GM12878 (cell line): ENCODE measurements around the gene SSR2. TPM values are rescaled to one million over a fixed set of nuclear protein-coding genes. Genes with fewer than 3 reads are reported as not detected.

Experiments used
- BRCA1 ChIP-seq: IDR thresholded peaks from 2 replicates; pipeline ENCODE4 v1.6.1; 2011; ENCODE audit warnings: low read depth, low read length, improper control_type of control experiment
- EED ChIP-seq: sonication (generic); IDR thresholded peaks from 2 replicates; pipeline ENCODE4 v1.6.1; 2016; ENCODE audit warnings: antibody characterized with exemption, low read depth
- EGR1 ChIP-seq, 2 experiments: IDR thresholded peaks; 1 replicate in 1 of 2; 2 replicates in 1 of 2; pipeline ENCODE4 v1.6.1; 2011 to 2012; ENCODE audit warnings: low read depth in 2 of 2, low read length in 2 of 2, borderline replicate concordance in 1 of 2, mild to moderate bottlenecking in 1 of 2, moderate library complexity in 1 of 2
- ESRRA ChIP-seq: IDR thresholded peaks from 2 replicates; pipeline ENCODE4 v1.6.1; 2012; ENCODE audit warnings: mild to moderate bottlenecking, low read length, improper control_type of control experiment
- HDAC2 ChIP-seq: fragments of 200-600 bp; sonication (generic); IDR thresholded peaks from 2 replicates; pipeline ENCODE4 v1.6.1; 2017
- KAT2A ChIP-seq: conservative IDR thresholded peaks from 2 replicates; pipeline ENCODE4 v1.6.1; 2011; ENCODE audit warnings: low read depth, low read length; ENCODE audit not compliant: control insufficient read depth
- MEF2B ChIP-seq: fragments of 450-650 bp; IDR thresholded peaks from 2 replicates; pipeline ENCODE4 v1.6.1; 2018; ENCODE audit warnings: mild to moderate bottlenecking, moderate library complexity; ENCODE audit not compliant: partially characterized antibody, poor library complexity, severe bottlenecking
- MTA3 ChIP-seq: IDR thresholded peaks from 2 replicates; pipeline ENCODE4 v1.6.1; 2012; ENCODE audit warnings: low read length, inconsistent platforms, borderline replicate concordance
- MYC ChIP-seq: IDR thresholded peaks from 2 replicates; pipeline ENCODE4 v1.6.1; 2011; ENCODE audit warnings: mild to moderate bottlenecking, low read length, moderate library complexity, inconsistent platforms; ENCODE audit not compliant: insufficient read depth, insufficient replicate concordance, insufficient read length, severe bottlenecking
- NFYB ChIP-seq: IDR thresholded peaks from 2 replicates; pipeline ENCODE4 v1.6.1; 2011; ENCODE audit warnings: low read depth, mild to moderate bottlenecking, low read length, improper control_type of control experiment, moderate library complexity; ENCODE audit not compliant: insufficient read depth
- PAX5 ChIP-seq: IDR thresholded peaks from 2 replicates; pipeline ENCODE4 v1.6.1; 2011; ENCODE audit warnings: low read depth, low read length, borderline replicate concordance
- POLR2A ChIP-seq: IDR thresholded peaks from 2 replicates; pipeline ENCODE4 v1.6.1; 2011; ENCODE audit warnings: low read depth, mild to moderate bottlenecking, low read length
- POLR2AphosphoS2 ChIP-seq: IDR thresholded peaks from 2 replicates; pipeline ENCODE4 v1.6.1; 2011; ENCODE audit warnings: low read depth, mild to moderate bottlenecking, low read length, improper control_type of control experiment, moderate library complexity
- RBBP5 ChIP-seq: fragments of 200-600 bp; sonication (generic); conservative IDR thresholded peaks from 2 replicates; pipeline ENCODE4 v1.6.1; 2016
- RCOR1 ChIP-seq: conservative IDR thresholded peaks from 2 replicates; pipeline ENCODE4 v1.6.1; 2012; ENCODE audit warnings: low read depth, low read length, improper control_type of control experiment
- SIX5 ChIP-seq: IDR thresholded peaks from 2 replicates; pipeline ENCODE4 v1.6.1; 2011; ENCODE audit warnings: mild to moderate bottlenecking, low read depth, low read length, moderate library complexity; ENCODE audit not compliant: severe bottlenecking
- SMAD1 ChIP-seq: fragments of 450-650 bp; IDR thresholded peaks from 2 replicates; pipeline ENCODE4 v1.6.1; 2018; ENCODE audit warnings: mild to moderate bottlenecking, low read depth; ENCODE audit not compliant: partially characterized antibody
- SMAD5 ChIP-seq: IDR thresholded peaks from 2 replicates; pipeline ENCODE4 v1.6.1; 2016; ENCODE audit warnings: antibody characterized with exemption, low read depth
- SRF ChIP-seq, 2 experiments: IDR thresholded peaks; 2 replicates each; pipeline ENCODE4 v1.6.1; 2011; ENCODE audit warnings: low read depth in 2 of 2, low read length in 2 of 2, mild to moderate bottlenecking in 1 of 2, moderate library complexity in 1 of 2
- STAT3 ChIP-seq: IDR thresholded peaks from 2 replicates; pipeline ENCODE4 v1.6.1; 2011; ENCODE audit warnings: low read depth, low read length, improper control_type of control experiment
- TCF3 ChIP-seq: IDR thresholded peaks from 2 replicates; pipeline ENCODE4 v1.6.1; 2012; ENCODE audit warnings: low read depth, mild to moderate bottlenecking, low read length, borderline replicate concordance; ENCODE audit not compliant: insufficient read depth
- WRNIP1 ChIP-seq: IDR thresholded peaks from 2 replicates; pipeline ENCODE4 v1.6.1; 2011; ENCODE audit warnings: low read depth, low read length, improper control_type of control experiment, borderline replicate concordance
- ZBED1 ChIP-seq: IDR thresholded peaks from 2 replicates; pipeline ENCODE4 v1.6.1; 2016; ENCODE audit warnings: borderline replicate concordance
- ZZZ3 ChIP-seq: IDR thresholded peaks from 2 replicates; pipeline ENCODE4 v1.6.1; 2011; ENCODE audit warnings: low read depth; ENCODE audit not compliant: control insufficient read depth, insufficient read length
- polyA plus RNA-seq, 11 experiments: library from polyadenylated mRNA; depleted of rRNA in 4 of 11; unstranded in 6 of 11; stranded (reverse) in 5 of 11; fragments of >200 nt; fragmentation: Nextera tagmentation in 4 of 11; fragmentation: Illumina TruSeq in 1 of 11; extraction: Ambion mirVana in 4 of 11; extraction: Trizol in 1 of 11; gene quantifications; 1 replicate in 1 of 11; 2 replicates in 10 of 11; pipeline versions ENCODE4 v1.2.1 to v1.2.3, GENCODE V29; 2011 to 2016; ENCODE audit warnings: inconsistent platforms in 2 of 11, missing spikeins in 2 of 11, low read depth in 1 of 11
- total RNA-seq, 4 experiments: library from RNA; depleted of rRNA in 3 of 4; stranded (reverse); fragments of >200 nt in 3 of 4; fragmentation: Illumina TruSeq in 1 of 4; extraction: Trizol in 1 of 4; gene quantifications; 2 replicates each; pipeline versions ENCODE4 v1.2.1 to v1.2.3, GENCODE V29; 2013 to 2021
- TF ChIP-seq, protein P1 (sequence below): fragments of 450-650 bp; IDR thresholded peaks from 2 replicates; pipeline ENCODE4 v1.6.1; 2017; ENCODE audit warnings: low read depth, mild to moderate bottlenecking, moderate library complexity
- TF ChIP-seq, protein P2 (sequence below): fragments of 450-650 bp; IDR thresholded peaks from 2 replicates; pipeline ENCODE4 v1.6.1; 2017; ENCODE audit warnings: mild to moderate bottlenecking
- TF ChIP-seq, protein P3 (sequence below): IDR thresholded peaks from 2 replicates; pipeline ENCODE4 v1.6.1; 2012; ENCODE audit warnings: low read length, inconsistent platforms

SSR2 gene
- total and polyA plus RNA-seq, 10 of the 15 experiments (the other 5 are each of a cell fraction or from before 2014, with no cell fraction given) = 207 to 553 (median 315) TPM

DNA sequence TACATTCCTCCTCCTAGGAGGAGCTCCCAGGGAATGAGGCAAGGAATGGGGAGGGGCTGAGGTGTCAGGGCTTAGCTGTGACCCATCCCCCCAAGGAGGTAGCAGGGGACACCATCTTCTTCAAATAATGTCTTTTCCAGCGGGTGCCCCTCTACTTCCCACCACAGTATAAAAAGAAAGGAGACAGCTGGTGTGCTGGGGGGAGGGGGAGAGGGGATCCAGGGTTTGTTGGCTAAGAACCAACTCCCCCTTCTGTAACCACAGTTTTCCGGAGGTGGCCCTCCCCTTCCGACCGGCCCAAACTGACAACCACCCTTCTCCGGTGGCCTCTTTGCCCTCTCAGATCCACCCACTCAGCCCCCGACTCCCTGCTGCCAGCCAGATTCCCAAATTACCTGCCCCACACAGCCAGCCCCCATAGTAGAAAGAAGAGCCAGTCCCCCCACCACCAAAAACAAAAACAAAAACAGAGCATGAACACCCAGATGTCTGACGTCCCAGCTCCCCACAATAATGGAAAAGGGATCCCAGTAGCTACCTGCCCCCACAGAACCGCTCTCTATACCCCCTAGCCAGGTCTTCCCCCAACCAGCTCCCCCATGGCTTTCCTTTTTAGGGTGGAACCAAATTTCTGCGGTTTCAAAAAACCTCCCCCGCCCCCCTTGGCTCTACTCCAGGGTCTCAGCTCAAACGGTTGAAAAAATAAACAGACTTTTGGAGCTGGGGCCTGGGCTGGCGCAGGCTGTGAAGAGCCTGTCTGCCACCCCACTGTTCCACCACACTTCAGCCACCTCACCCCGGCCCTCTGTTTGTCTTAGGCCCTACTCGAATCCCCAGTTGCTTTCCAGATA, 44.5 kb downstream of the SSR2 start (continued):
- TF ChIP-seq MYC (no peak), MEF2B (no peak), WRNIP1 (no peak), POLR2AphosphoS2 (no peak), SMAD1 (no peak), STAT3 (no peak), SRF (IDR thresholded peaks at IDR 0.05; ENCODE audit: low read depth in 2 of 2, low read length in 2 of 2) (peak; percentile 34 to 73; a peak in 3 of 4 replicates), TCF3 (0 out of 2 replicates have a peak, but pooled peaks have one; percentile 17), SMAD5 (no peak), BRCA1 (no peak), RBBP5 (no peak), EGR1 (IDR thresholded peaks at IDR 0.05; ENCODE audit: borderline replicate concordance in 1 of 2, low read depth in 2 of 2, low read length in 2 of 2) (no peak; a peak in 1 of 3 replicates), HDAC2 (no peak), ESRRA (no peak), EED (peak; percentile 62; the same call in 1 of the 2 replicates), PAX5 (0 out of 2 replicates have a peak, but pooled peaks have one; percentile 22), SIX5 (no peak), MTA3 (no peak), KAT2A (no peak), POLR2A (peak; percentile 53; the same call in 1 of the 2 replicates), NFYB (no peak), RCOR1 (no peak), ZZZ3 (no peak), ZBED1 (0 out of 2 replicates have a peak, but pooled peaks have one; percentile 22)
- TF ChIP-seq, protein P1, sequence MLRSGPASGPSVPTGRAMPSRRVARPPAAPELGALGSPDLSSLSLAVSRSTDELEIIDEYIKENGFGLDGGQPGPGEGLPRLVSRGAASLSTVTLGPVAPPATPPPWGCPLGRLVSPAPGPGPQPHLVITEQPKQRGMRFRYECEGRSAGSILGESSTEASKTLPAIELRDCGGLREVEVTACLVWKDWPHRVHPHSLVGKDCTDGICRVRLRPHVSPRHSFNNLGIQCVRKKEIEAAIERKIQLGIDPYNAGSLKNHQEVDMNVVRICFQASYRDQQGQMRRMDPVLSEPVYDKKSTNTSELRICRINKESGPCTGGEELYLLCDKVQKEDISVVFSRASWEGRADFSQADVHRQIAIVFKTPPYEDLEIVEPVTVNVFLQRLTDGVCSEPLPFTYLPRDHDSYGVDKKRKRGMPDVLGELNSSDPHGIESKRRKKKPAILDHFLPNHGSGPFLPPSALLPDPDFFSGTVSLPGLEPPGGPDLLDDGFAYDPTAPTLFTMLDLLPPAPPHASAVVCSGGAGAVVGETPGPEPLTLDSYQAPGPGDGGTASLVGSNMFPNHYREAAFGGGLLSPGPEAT = no peak; the same call in 1 of the 2 replicates
- TF ChIP-seq, protein P2, sequence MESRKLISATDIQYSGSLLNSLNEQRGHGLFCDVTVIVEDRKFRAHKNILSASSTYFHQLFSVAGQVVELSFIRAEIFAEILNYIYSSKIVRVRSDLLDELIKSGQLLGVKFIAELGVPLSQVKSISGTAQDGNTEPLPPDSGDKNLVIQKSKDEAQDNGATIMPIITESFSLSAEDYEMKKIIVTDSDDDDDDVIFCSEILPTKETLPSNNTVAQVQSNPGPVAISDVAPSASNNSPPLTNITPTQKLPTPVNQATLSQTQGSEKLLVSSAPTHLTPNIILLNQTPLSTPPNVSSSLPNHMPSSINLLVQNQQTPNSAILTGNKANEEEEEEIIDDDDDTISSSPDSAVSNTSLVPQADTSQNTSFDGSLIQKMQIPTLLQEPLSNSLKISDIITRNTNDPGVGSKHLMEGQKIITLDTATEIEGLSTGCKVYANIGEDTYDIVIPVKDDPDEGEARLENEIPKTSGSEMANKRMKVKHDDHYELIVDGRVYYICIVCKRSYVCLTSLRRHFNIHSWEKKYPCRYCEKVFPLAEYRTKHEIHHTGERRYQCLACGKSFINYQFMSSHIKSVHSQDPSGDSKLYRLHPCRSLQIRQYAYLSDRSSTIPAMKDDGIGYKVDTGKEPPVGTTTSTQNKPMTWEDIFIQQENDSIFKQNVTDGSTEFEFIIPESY = no peak
- TF ChIP-seq, protein P3, sequence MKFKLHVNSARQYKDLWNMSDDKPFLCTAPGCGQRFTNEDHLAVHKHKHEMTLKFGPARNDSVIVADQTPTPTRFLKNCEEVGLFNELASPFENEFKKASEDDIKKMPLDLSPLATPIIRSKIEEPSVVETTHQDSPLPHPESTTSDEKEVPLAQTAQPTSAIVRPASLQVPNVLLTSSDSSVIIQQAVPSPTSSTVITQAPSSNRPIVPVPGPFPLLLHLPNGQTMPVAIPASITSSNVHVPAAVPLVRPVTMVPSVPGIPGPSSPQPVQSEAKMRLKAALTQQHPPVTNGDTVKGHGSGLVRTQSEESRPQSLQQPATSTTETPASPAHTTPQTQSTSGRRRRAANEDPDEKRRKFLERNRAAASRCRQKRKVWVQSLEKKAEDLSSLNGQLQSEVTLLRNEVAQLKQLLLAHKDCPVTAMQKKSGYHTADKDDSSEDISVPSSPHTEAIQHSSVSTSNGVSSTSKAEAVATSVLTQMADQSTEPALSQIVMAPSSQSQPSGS = no peak
